DND-41 (cell line): Measurements from ENCODE around the gene HYAL1.
"Not testable (repeated sequence)": the region's sequence is repeated elsewhere in the genome, so short reads cannot be mapped to it uniquely, and the experiment has no call there.

ENCODE experiments used
- EZH2 ChIP-seq: IDR thresholded peaks from 3 replicates; pipeline ENCODE4 v1.6.1; 2012; ENCODE audit warnings: borderline replicate concordance, low read depth, mild to moderate bottlenecking, moderate library complexity, low read length, inconsistent platforms; ENCODE audit not compliant: severe bottlenecking
- TF ChIP-seq, protein P1 (sequence below): IDR thresholded peaks from 2 replicates; pipeline ENCODE4 v1.5.1; 2012; ENCODE audit warnings: borderline replicate concordance, low read length, moderate library complexity, mild to moderate bottlenecking; ENCODE audit not compliant: poor library complexity, severe bottlenecking; ENCODE audit errors: extremely low read depth

DNA sequence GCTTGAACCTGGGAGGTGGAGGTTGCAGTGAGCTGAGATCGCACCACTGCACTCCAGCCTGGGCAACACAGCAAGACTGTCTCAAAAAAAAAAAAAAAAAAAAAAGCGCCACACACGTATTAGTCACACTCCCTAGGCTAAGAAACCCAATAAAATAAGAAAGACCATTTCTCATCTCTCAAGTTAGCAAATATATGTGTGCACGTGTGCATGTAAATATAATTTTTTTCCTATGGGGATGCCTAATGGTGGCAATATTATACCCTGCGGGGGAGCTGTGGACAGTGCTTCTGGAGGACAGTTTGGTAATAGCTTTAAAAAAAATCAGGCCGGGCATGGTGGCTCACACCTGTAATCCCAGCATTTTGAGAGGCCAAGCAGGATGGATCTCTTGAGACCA lies 19.3 kb downstream of the HYAL1 start:
- TF ChIP-seq, protein P1, sequence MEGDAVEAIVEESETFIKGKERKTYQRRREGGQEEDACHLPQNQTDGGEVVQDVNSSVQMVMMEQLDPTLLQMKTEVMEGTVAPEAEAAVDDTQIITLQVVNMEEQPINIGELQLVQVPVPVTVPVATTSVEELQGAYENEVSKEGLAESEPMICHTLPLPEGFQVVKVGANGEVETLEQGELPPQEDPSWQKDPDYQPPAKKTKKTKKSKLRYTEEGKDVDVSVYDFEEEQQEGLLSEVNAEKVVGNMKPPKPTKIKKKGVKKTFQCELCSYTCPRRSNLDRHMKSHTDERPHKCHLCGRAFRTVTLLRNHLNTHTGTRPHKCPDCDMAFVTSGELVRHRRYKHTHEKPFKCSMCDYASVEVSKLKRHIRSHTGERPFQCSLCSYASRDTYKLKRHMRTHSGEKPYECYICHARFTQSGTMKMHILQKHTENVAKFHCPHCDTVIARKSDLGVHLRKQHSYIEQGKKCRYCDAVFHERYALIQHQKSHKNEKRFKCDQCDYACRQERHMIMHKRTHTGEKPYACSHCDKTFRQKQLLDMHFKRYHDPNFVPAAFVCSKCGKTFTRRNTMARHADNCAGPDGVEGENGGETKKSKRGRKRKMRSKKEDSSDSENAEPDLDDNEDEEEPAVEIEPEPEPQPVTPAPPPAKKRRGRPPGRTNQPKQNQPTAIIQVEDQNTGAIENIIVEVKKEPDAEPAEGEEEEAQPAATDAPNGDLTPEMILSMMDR, result not testable (repeated sequence)
- TF ChIP-seq EZH2, result not testable (repeated sequence)
